ENCODE results near the gene CBX3. TPM values are rescaled to one million over a fixed set of nuclear protein-coding genes. Genes with fewer than 3 reads are reported as not detected.
A peak's percentile ranks its signal among the peaks of the same experiment; 100 is the strongest.

CBX3 gene
- total and polyA plus RNA-seq, 2 of the 13 experiments (the other 11 are each of a cell fraction or from before 2014, with no cell fraction given): 53.9 to 249 TPM

DNA sequence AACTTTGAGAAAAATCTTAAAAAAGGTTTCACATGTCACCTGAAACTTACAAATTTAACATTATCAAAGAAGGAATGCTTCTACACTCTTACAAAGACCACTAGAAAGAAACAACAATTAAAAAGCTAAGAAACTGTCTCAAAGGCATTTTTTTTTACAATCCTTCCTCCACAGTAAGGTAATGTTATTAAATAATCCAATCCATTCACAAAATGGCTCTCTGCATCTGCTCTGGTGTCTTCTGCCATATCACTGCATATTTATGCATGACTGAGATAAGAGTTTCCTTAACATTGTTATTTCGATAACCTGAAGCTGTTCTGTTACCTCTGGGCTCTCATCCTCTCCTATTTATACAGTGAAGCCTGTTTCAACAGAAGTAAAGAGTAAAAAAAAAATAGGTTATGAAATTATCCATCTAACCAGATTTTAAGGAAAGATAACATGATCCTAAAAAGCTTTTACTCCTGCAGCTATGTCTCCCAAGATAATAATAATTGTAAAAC lies 9.5 kb upstream of the CBX3 start:
- no peaks in the 10 kb centered on the region for H3K9me3 ChIP-seq (ENCODE audit: low read length)
- BruUV-seq (replicated peaks): TSS peak; percentile 16
- peaks cover 41% of the 10 kb centered on the region for H3K79me2 ChIP-seq (ENCODE audit: insufficient read depth, low read length)
- H3K27me3 ChIP-seq (ENCODE audit: control insufficient read depth in 1 of 2, insufficient read depth in 2 of 2, low read length in 2 of 2): no peaks in the 10 kb centered on the region
- intact Hi-C loops (cut with micrococcal nuclease; ENCODE audit: unreplicated experiment): no loop called here
- no peak overlapping the region for H3K4me2 ChIP-seq (ENCODE audit: low read depth, low read length)
- H3K4me1 ChIP-seq (ENCODE audit: insufficient read depth, low read length): peaks cover 46% of the 10 kb centered on the region
- H3K27ac ChIP-seq (ENCODE audit: extremely low read length, insufficient read depth, low read length): no peak overlapping the region
- ChIA-PET POLR2A (interaction anchor here (1.5 to 2.3 kb wide), 4 partner anchors 8 to 40 kb away, joined by 4 to 13 read pairs (median 6); partner anchors contain the start of genes CBX3, HNRNPA2B1 and NFE2L3), CTCF (ENCODE audit: low intra/inter-chr PET ratio, low total read pairs) (no interaction called here)
- no peak overlapping the region for H3K4me3 ChIP-seq (replicated peaks in 1 of 3; ENCODE audit: insufficient read depth in 1 of 3, low read depth in 2 of 3, low read length in 3 of 3)
- H2AFZ ChIP-seq (ENCODE audit: low read length): no peak overlapping the region
- 97% methylated on average over 1 of the region's 1 CpG for WGBS (ENCODE audit: low lambda C conversion rate)
- H3K9ac ChIP-seq (ENCODE audit: insufficient read depth, low read depth, low read length): no peak overlapping the region
- DNase-seq (ENCODE audit: low spot score) (no peak), ATAC-seq (no peak), FAIRE-seq (no peak)
- H3K36me3 ChIP-seq (replicated peaks in 1 of 2; ENCODE audit: control insufficient read depth in 1 of 2, insufficient read depth in 2 of 2, low read length in 2 of 2): peaks cover 23 to 72% of the 10 kb centered on the region in 2 experiments
- H4K20me1 ChIP-seq (ENCODE audit: insufficient read depth, low read length): peaks cover 88% of the 10 kb centered on the region
- peak; percentile 52 for TF ChIP-seq RBFOX2 (IDR thresholded peaks at IDR 0.05; ENCODE audit: low read depth, low read length)
- TF ChIP-seq YEATS2 (CRISPR knock-in tag; IDR thresholded peaks at IDR 0.05; ENCODE audit: borderline replicate concordance): no peak
- in situ Hi-C loops (cut with HindIII; ENCODE audit: extremely low pct_ligation_motif_present, low pct_unique_long_range_greater_than_20kb): no loop called here

DNA sequence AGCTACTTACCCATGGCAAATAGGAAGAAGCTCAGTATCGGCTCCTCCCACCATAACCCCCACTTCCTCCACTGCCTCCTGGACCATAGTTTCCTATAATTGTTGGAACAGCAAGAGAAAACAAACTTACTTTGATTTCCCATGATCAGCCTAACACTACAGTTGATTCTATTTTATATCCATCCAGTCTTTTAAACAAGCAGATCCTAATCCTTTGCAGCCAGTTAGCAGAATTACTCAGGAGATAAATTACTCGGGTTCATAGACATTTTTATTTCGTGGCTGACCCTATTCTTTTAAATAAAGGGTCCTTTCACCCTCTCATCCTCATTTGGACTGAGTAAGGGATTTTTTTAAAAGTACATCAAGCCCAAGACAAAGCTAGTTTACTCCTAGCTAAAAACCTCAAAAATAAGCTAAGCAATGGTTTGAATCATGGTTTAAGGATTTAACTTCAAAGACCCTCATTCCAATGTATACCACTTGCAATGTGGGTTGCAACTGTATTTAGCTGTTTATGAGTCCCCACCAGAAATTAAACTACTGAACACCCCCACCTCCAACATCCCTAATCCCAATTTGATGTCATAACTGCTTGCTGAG lies 9.0 kb upstream of the CBX3 start:
- 97% methylated on average over 3 of the region's 3 CpGs for WGBS (ENCODE audit: low lambda C conversion rate)
- Histone ChIP-seq H3K79me2 (ENCODE audit: insufficient read depth, low read length) (peaks cover 47% of the 10 kb centered on the region), H3K4me2 (ENCODE audit: low read depth, low read length) (no peak overlapping the region), H3K9me3 (ENCODE audit: low read length) (no peaks in the 10 kb centered on the region), H4K20me1 (ENCODE audit: insufficient read depth, low read length) (peaks cover 93% of the 10 kb centered on the region), H3K27me3 (ENCODE audit: control insufficient read depth in 1 of 2, insufficient read depth in 2 of 2, low read length in 2 of 2) (no peaks in the 10 kb centered on the region), H3K36me3 (replicated peaks in 1 of 2; ENCODE audit: control insufficient read depth in 1 of 2, insufficient read depth in 2 of 2, low read length in 2 of 2) (peaks cover 25 to 77% of the 10 kb centered on the region in 2 experiments), H3K4me3 (replicated peaks in 1 of 3; ENCODE audit: insufficient read depth in 1 of 3, low read depth in 2 of 3, low read length in 3 of 3) (no peak overlapping the region), H3K9ac (ENCODE audit: insufficient read depth, low read depth, low read length) (no peak overlapping the region), H3K4me1 (ENCODE audit: insufficient read depth, low read length) (peaks cover 52% of the 10 kb centered on the region), H2AFZ (ENCODE audit: low read length) (no peak overlapping the region), H3K27ac (ENCODE audit: extremely low read length, insufficient read depth, low read length) (no peak overlapping the region)
- ATAC-seq (no peak), DNase-seq (ENCODE audit: low spot score) (no peak), FAIRE-seq (no peak)
- CTCF ChIA-PET (ENCODE audit: low intra/inter-chr PET ratio, low total read pairs): no interaction called here
- no TSS peak for BruUV-seq (replicated peaks)
- POLR2A ChIA-PET: interaction anchor here (1.5 to 2.3 kb wide), 4 partner anchors 7 to 41 kb away, joined by 4 to 13 read pairs (median 6); partner anchors contain the start of genes CBX3, HNRNPA2B1 and NFE2L3
- in situ Hi-C loops (cut with HindIII; ENCODE audit: extremely low pct_ligation_motif_present, low pct_unique_long_range_greater_than_20kb) (no loop called here), intact Hi-C loops (cut with micrococcal nuclease; ENCODE audit: unreplicated experiment) (no loop called here)
- TF ChIP-seq KLF15 (CRISPR knock-in tag; IDR thresholded peaks at IDR 0.05; ENCODE audit: borderline replicate concordance): no peak
- no peak for TF ChIP-seq RFX3 (CRISPR knock-in tag; IDR thresholded peaks at IDR 0.05)
- TF ChIP-seq RBM22 (optimal IDR thresholded peaks at IDR 0.05; ENCODE audit: low read length): peak; percentile 37
- TF ChIP-seq, protein P1, sequence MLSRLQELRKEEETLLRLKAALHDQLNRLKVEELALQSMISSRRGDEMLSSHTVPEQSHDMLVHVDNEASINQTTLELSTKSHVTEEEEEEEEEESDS (CRISPR knock-in tag; IDR thresholded peaks at IDR 0.05; ENCODE audit: borderline replicate concordance): no peak
- TF ChIP-seq ETV6 (CRISPR knock-in tag; conservative IDR thresholded peaks at IDR 0.05): no peak
- TF ChIP-seq PAF1 (CRISPR knock-in tag; IDR thresholded peaks at IDR 0.05): 0 out of 2 replicates have a peak, but pooled peaks have one; percentile 79
- no peak for TF ChIP-seq ZNF180 (CRISPR knock-in tag; IDR thresholded peaks at IDR 0.05; ENCODE audit: borderline replicate concordance, low read depth)
- TF ChIP-seq POLR2A (IDR thresholded peaks at IDR 0.05; ENCODE audit: insufficient read depth in 1 of 2, low read depth in 2 of 2, low read length in 2 of 2): peak in 1 of 2 experiments; percentile 40; a peak in 1 of 4 replicates
- no peak for TF ChIP-seq MED8 (CRISPR knock-in tag; IDR thresholded peaks at IDR 0.05; ENCODE audit: insufficient replicate concordance)
- TF ChIP-seq ZKSCAN8 (CRISPR knock-in tag; IDR thresholded peaks at IDR 0.05; ENCODE audit: borderline replicate concordance): no peak
- peak; percentile 44; the same call in 1 of the 2 replicates for TF ChIP-seq RBFOX2 (IDR thresholded peaks at IDR 0.05; ENCODE audit: low read depth, low read length)

Data from HepG2 (cell line).